Hippocampal formation (tissue), 2 donors: ENCODE measurements around the gene ZDHHC17.
"Not testable (repeated sequence)": the region's sequence is repeated elsewhere in the genome, so short reads cannot be mapped to it uniquely, and the experiment has no call there.

ENCODE experiments used
- DNase-seq, 2 donors: peaks; one replicate each; lab custom pipeline; 2025; lab: John Stamatoyannopoulos, UW

Gene ZDHHC17, protein sequence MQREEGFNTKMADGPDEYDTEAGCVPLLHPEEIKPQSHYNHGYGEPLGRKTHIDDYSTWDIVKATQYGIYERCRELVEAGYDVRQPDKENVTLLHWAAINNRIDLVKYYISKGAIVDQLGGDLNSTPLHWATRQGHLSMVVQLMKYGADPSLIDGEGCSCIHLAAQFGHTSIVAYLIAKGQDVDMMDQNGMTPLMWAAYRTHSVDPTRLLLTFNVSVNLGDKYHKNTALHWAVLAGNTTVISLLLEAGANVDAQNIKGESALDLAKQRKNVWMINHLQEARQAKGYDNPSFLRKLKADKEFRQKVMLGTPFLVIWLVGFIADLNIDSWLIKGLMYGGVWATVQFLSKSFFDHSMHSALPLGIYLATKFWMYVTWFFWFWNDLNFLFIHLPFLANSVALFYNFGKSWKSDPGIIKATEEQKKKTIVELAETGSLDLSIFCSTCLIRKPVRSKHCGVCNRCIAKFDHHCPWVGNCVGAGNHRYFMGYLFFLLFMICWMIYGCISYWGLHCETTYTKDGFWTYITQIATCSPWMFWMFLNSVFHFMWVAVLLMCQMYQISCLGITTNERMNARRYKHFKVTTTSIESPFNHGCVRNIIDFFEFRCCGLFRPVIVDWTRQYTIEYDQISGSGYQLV

DNA sequence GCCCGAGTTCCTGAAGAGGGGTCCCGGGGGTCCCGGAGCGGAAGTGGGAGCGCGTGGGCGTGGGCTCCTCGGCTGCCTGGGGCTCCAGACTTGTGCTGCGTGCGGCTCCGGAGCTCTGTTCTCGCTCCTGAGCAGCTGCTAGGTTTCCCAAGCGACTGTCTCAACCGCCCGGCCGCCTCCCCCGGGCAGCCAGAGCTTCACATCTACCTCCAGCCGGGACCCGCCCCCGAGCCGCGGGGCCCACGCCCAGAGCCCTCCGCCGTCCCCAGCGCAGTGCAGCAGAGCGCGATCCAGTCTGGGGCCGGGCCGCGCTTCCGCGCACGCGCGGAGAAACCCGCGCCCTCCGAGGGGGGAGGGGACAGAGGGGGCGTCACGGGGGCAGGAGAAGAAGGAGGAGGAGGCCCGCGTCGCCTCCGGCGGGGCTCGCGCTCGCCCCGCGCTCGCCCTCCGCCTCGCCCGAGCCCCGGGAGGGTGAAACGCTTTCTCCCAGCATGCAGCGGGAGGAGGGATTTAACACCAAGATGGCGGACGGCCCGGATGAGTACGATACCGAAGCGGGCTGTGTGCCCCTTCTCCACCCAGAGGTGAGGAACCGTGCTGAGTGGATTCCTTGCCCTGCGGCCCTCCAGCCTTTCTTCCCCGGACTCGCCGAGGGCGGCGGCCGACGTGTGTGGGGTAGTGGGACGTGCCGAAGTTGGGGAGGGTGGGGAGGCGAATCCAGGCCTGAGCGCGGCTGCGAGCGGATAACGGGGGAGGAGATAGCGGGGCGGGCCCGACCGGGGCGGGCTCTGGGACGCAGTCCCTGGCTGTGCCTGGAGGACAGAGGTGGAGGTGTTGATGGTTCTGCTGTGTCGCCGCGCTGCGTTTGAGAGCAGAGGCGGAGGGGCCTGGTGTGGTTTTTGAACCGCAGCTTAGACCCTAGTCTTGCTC is at the start of gene ZDHHC17:
ZDHHC17 (plus strand) TSS at position 370 of the 930 bp plus-strand sequence; CDS start at position 492, 122 bp downstream.
- peak; percentile 90 for DNase-seq

DNA sequence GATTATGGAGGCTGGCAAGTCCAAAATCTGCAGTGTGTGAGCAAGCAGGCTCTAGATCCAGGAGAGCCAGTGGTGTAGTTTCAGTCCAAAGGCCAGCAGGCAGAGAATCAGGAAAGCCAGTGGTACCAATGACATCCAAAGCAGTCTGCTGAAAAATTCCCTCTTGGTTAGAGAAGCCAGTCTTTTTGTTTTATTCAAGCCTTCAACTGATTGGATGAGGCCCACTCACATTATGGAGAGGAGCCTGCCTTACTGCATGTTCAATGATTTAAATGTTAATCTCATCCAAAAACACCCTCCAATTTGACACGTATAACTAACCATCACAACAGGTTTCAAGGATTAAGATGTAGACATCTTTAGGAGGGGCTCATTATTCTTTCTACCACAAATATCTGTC is 49.5 kb upstream of the ZDHHC17 start:
- DNase-seq: no peak

DNA sequence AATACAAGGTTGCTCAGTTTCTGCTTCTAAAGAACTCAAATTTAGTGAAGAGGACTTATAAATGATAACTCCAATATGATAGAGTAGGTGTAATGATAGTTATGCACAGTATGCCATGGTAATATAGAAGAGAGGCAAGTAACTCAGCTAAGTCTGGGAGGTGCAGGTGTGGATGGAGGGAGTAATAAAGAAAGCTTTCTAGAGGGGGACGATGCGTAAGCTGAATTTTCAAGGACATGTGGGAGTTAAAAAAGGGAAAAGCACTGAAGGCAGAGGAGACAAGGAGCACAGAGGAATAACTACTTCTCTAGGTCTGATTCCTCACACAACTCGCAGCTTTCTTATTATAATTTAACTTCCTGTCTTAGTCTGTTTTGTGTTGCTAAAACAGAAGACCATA is 49.1 kb upstream of the ZDHHC17 start:
- DNase-seq: no peak

DNA sequence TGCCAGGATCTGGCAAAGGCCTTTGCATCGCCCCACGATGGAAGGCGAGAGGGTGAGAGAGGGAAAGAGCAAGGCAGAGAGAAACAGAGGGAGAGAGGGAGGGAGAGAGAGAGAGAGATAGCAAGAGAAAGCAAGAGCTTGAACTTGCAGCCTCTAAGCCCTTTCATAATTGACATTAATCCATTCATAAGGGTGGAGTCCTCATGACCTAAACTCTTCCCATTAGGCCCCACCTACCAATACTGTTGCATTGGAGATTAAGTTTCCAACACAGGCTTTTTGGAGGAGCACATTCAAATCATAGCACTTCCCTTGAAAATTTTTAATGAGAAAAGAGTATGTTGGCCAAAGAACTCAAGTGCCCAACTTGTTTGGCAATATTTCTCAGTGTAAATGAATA is 48.6 kb upstream of the ZDHHC17 start:
- no peak for DNase-seq

DNA sequence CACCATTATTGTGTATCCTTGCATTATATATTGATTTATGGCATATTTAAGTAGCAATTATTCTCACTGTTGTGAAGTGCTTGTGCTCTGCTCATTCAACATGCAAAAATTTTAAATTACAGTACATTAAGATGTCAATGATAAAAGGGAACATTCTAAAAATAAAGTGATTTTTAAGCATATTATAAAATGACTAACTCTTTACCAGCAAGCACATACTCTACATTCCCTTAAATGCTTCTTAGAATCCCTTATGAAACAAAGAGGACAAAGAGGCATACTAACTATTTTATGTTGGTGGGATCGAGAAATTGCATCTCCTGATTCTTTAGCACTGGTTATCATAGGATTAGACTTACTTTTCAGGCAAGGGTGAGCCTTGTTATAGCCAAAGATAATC is 46.6 kb upstream of the ZDHHC17 start:
- DNase-seq: no peak

DNA sequence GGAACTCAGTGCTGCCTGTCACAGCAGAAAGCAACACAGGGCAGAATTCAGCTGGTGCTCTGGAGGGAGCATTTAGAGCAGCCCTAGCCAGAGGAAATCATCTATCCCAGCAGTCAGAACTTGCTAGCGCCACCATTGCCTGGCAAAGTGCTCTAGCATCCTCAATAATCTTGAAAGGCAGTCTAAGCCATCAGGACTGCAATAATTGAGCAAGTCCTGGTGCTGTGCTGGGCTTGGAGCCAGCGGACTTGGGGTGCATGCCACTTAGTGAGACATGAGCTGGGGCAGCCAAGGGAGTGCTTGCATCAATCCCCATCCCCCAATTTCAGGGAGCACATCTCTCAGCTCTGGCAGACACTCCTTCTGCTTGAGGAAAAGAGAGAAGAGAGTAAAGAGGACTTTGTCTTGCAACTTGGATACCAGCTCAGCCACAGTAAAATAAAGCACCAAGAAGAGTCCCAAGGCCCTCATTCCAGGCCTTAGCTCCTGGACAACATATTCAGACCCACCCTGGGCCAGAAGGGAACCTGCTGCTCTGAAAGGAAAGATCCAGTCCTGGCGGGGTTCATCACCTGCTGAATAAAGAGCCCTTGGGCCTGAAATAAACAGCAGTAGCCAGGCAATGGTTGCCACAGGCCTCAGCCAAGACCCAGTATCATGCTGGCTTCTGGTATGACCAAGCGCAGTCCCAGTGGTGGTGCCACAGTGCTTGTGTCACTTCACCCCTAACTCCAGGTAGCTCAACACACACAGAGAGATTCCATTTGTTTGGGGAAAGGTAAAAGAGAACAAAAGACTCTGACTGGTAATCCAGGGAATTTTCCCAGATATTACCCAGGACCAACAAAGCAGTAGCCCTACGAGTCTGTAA is 44.5 kb upstream of the ZDHHC17 start:
- peak; percentile 29 to 41 for DNase-seq

DNA sequence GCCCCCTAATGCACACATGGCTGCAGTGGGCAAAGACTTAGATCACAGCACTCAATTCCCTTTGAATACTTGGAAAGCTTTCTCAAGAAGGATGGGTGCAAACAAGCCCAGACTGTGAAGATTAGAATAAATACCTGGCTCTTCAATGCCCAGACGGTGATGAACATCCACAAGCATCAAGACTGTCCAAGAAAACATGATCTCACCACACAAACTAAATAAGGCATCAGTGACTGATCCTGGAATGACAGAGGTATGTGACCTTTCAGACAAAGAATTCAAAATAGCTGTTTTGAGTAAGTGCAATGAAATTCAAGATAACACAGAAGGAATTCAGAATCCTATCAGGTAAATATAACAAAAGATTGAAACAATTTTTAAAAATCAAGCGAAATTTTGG is 43.8 kb upstream of the ZDHHC17 start:
- DNase-seq: no peak

DNA sequence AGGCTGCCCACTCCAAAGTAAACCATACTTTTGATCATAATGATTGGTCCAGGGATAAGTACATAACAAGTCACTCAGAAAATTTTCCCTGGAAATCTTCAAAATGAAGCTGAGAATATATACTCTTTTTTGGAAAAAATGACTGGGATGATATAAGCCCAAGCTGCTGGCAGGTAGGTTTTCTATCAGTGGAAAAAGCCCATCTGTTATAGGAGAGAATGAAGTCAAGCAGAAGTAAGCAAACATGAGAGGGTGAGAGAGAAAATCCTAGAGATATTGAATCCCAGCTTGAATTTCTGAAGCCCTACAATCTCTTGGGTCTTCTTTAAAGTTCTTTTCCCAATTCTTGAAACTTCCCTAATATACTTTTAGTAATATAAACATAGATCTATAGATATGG is 37.3 kb upstream of the ZDHHC17 start:
- DNase-seq: no peak

DNA sequence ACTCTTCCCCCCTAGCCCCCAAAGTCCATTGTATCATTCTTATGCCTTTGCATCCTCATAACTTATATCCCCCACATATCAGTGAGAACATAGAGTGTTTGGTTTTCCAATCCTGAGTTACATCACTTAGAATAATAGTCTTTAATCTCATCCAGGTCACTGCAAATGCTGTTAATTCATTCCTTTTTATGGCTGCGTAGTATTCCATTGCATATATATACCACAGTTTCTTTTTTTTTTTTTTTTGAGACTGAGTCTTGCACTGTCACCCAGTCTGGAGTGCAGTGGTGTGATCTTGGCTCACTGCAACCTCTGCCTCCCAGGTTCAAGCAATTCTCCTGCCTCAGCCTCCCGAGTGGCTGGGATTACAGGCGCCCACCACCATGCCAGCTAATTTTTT is 31.7 kb upstream of the ZDHHC17 start:
- not testable (repeated sequence) for DNase-seq

DNA sequence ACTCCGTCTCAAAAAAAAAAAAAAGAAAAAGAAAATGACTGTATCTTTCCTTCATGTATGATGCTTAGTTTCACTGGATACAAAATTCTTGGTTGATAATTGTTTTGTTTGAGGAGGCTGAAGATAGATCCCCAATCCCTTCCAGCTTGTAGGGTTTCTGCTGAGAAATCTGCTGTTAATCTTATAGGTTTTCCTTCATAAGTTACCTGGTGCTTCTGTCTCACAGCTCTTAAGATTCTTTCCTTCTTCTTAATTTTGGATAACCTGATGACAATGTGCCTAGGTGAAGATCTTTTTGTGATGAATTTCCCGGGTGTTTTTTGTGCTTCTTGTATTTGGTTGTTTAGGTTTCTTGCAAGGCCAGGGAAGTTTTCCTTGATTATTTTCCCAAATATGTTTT is 26.2 kb upstream of the ZDHHC17 start:
- DNase-seq: not testable (repeated sequence)

DNA sequence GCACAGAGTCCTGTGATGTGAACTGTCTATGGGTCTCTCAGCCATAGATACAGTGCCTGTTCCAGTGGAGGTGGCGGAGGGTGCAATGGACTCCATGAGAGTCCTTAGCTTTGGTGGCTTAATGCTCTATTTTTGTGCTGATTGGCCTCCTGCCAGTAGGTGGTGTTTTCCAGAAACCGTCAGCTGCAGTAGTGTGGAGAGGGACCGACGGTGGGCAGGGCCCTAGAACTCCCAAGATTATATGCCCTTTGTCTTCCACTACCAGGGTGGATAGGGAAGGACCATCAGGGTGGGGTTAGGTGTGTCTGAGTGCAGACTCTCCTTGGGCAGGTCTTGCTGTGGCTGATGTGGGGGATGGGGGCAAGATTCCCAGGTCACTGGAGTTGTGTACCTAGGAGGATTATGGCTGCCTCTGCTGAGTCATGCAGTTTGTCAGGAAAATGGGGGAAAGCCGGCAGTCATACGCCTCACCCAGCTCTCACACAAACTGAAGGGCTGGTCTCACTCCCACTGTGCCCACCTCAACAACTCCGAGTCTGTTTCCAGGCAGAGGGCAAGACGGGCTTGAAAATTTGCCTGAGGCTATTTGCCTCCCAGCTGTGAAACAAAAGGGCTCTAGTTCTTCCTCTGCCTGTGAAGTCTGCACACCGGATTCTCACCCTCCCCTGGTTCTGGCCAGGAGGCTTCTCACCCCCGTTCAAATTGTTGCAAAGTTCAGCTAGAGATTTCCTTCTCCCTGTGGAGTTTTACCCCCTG is 24.9 kb upstream of the ZDHHC17 start:
- no peak for DNase-seq

DNA sequence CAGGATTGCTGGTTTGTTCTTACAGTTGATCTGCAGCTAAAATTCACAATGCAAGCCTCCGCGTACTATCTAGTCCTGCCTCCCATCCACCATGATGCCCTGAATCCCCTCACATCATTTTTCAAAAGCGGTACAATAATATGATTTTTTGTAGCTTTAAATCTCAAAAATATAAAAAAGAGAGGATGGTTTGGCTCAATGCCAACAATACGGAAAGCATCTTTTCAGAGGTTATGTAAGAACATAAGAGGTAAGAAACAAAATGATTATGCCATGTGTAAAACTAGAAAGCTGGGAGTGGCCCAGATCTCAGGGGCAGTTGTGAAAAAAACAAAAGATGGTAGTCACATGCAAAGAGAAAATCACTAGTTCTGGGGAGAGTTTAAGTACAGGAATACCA is 24.0 kb upstream of the ZDHHC17 start:
- DNase-seq: no peak

DNA sequence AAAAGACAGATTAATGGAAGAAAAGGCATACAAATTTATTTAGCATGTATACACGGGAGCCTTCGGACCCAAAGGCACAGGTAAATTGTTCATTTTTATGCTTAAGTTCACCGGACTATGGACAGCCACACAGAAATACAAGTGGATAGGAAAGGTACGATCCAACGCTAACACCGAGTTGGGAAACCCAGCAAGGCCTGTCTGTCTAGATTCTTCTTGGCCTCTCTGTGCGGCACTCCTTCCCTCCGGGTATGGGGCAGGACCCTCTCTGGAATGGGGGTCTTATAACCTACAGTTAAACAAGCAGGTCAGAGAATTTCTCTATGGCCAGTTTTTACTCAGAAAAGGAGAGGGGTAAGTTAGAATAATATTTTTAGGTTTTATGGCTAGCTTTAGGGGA is 23.4 kb upstream of the ZDHHC17 start:
- DNase-seq: no peak

DNA sequence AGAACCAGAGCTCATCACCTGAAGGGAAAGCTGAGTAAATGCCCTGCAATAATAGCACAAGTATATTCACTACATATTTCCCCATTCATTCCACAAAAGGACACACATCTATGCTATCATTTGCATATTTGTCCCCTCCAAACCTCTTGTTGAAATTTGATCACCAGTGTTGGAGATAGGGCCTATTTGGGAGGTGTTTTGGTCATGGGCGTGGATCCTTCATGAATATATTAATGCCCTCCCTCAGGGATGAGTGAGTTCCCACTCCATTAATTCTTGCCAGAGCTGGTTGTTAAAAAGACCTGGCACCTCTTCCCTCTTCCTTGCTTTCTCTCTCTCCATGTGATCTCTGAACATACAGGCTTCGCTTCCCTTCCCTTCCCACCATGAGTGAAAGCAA is 18.6 kb upstream of the ZDHHC17 start:
- DNase-seq: no peak

DNA sequence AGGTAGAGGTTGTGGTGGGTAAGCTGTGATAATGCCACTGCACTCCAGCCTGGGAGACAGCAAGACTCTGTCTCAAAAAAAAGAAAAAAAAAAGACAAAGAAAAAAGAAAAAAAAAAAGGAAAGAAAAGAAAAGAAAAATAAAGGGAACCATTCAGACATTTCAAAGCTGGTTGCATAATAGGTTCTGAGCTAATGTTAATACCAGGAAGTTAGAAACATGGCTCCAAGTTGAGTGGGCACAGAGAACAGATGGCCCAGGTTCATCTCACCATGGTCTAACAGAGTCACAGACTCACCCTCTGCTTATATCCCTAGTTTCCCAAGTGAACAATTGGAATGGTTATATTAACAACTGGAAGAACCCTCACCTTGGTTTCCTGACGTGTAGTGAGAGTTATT is 17.4 kb upstream of the ZDHHC17 start:
- no peak for DNase-seq

DNA sequence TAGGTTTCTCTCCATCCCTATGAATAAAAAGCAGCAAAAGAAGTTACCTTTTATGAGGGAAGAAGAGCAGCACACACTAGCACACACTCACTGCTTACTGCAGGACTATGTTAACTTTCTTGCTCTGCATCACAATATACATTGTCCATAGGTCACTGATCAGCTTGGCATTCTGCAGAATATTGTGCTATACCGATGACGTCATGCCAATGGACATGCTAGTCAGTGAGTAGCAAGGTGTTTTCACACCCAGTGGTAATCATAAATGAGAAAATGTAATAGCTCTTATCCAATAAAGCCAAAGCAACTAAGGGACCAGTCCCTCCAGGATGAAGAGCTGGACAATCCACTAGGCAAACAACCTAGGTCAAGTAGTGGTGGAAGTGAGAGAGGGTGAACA is 16.7 kb upstream of the ZDHHC17 start:
- DNase-seq: no peak

DNA sequence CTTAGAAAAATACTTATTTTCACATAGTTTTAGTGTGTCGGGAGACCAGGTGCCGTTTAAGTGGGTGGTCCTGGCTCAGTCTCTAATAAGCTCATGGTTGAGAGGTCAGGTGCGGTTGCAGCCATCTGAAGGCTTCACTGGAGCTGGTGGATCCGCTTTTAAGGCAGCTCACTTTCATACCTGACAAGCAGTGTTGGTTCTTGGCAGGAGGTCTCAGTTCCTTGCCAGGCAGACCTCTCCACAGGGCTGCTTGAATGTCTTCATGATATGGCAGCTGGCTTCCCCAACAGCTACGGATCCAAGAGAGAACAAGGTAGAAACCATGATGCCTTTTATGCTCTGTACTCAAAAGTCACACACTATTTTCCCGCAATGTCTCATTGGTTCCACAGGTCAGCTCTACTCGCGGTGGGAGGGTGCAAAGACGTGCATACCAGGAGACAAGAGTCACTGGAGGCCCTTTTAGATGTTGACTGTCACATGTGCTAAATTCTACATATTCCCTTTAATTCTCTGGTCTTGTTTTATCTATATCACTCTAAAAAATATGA is 8.0 kb upstream of the ZDHHC17 start:
- no peak for DNase-seq

DNA sequence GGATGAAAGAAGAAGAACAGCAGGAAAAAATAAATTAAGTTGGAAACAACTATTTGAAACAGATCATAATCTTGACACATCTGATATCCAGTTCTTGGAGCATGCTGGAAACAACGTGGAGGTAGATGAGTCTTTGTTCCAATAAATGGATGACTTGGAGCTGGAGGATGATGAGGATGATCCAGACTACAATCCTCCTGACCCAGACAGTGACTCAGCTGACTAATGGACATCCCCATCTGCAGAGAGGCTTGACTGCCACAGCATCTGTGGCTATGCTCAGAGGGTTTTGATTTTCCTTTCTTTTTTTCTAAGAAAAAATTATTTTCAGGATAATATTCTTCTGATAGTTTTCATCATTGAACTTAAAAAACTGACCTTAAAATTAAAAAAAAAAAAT is 6.2 kb upstream of the ZDHHC17 start:
- no peak for DNase-seq

DNA sequence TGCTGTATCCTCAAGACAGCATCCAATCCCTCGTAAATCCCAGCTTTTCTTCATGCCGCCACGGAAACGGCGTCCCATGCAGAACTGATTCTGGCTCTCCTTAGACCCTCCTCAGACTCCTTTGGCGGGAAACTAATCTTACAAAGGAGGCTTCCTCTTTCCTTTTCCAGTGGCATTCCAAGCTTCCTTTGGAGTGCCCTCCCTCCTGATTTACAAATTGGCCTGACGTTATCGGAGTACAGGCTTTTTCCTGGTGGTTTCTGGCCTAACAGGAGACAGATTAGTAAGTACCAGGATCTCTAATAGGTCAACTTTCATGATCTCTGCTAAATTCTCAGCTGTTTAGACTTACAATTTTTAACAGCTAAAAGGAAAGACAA is 1.3 kb upstream of the ZDHHC17 start:
- DNase-seq: no peak

DNA sequence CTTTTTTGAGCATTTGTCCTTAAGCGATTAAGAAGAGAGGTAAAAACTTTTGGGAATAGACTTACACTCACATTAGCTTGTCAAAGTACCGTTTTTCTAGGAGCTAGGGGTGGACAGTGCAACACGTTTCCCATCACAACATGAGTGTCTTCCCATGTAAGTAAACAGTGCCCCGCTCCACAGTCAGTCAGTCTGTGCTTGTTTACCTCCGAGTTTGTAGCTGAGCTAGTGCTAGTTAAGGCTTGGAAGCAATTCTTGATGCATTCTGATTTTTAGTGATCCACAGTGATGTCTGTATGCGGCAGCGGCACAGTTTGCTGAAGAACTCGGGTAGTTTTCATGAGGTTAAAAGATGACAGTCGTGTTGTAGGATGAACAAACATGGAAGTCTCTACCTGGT is 941 bp downstream of the ZDHHC17 start:
- peak in 1 of 2 donors; percentile 35 for DNase-seq

DNA sequence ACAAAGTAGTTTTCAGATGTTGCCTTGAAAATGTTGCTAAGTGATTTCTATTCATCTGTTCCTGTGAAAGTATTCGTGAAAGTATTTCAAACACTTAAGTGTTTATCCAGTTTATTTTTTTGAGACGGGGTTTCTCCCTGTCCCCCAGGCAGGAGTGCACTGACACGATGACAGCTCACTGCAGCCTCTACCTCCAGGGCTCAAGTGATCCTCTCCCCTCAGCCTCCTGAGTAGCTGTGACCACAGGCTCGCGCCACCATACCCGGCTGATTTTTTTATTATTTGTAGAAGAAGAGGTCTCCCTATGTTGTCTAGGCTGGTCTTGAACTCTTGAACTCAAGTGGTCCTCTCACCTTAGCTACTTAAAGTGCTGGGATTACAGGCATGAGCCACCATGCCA is 1.7 kb downstream of the ZDHHC17 start:
- DNase-seq: no peak
